Nephron (organoid): ENCODE data around the gene NACC2.

Experiments used
- H3K27ac Mint-ChIP-seq, 3 experiments: 2 replicates each; pipeline ENCODE4 v1.8.0; 2020; ENCODE audit warnings: mixed read lengths in 3 of 3, mild to moderate bottlenecking in 2 of 3, moderate library complexity in 1 of 3
- H3K27me3 Mint-ChIP-seq: 2 replicates; pipeline ENCODE4 v1.8.0; 2021; ENCODE audit warnings: low read depth, mild to moderate bottlenecking, moderate library complexity, mixed read lengths
- H3K36me3 Mint-ChIP-seq: 2 replicates; pipeline ENCODE4 v1.8.0; 2020; ENCODE audit warnings: low read depth, mixed read lengths
- H3K4me1 Mint-ChIP-seq: 2 replicates; pipeline ENCODE4 v1.8.0; 2020; ENCODE audit warnings: mixed read lengths
- H3K4me3 Mint-ChIP-seq, 3 experiments: 2 replicates each; pipeline ENCODE4 v1.8.0; 2020; ENCODE audit warnings: mild to moderate bottlenecking in 3 of 3, mixed read lengths in 3 of 3, moderate library complexity in 2 of 3
- H3K9me3 Mint-ChIP-seq: 2 replicates; pipeline ENCODE4 v1.8.0; 2020; ENCODE audit warnings: mixed read lengths
- CTCF ChIP-seq, 3 experiments: fragments of 200-600 bp; sonication (generic); IDR thresholded peaks; one replicate each; pipeline ENCODE4 v1.5.0; 2021; ENCODE audit warnings: antibody characterized with exemption in 3 of 3; ENCODE audit not compliant: unreplicated experiment in 3 of 3

Gene NACC2

DNA sequence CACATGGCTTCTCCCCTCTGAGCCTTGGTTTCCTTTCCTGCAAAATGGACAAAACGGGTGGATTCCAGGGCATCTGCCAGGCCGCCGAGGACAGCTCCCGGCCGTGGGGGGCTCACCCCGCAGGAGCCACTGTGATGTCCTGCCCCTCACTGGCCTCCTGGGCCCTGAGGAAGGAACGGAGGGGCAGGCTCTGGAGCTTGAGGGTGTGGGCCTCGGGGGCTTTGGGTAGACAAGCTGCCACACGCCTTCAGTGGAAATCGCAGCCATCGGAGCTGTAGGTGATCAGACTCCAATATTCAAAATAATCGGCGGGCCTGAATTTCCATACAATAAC lies 101.7 kb downstream of the NACC2 start:
- H3K27me3 Mint-ChIP-seq: no peaks in the 10 kb centered on the region
- peak overlapping the region in 1 of 3 experiments; percentile 53 for H3K4me3 Mint-ChIP-seq
- no peak for TF ChIP-seq CTCF (IDR thresholded peaks at IDR 0.05; ENCODE audit: unreplicated experiment in 3 of 3)
- H3K4me1 Mint-ChIP-seq: peaks cover 9% of the 10 kb centered on the region
- no peaks in the 10 kb centered on the region for H3K36me3 Mint-ChIP-seq
- H3K27ac Mint-ChIP-seq: peak overlapping the region; percentile 31 to 96 (median 95)
- no peaks in the 10 kb centered on the region for H3K9me3 Mint-ChIP-seq

DNA sequence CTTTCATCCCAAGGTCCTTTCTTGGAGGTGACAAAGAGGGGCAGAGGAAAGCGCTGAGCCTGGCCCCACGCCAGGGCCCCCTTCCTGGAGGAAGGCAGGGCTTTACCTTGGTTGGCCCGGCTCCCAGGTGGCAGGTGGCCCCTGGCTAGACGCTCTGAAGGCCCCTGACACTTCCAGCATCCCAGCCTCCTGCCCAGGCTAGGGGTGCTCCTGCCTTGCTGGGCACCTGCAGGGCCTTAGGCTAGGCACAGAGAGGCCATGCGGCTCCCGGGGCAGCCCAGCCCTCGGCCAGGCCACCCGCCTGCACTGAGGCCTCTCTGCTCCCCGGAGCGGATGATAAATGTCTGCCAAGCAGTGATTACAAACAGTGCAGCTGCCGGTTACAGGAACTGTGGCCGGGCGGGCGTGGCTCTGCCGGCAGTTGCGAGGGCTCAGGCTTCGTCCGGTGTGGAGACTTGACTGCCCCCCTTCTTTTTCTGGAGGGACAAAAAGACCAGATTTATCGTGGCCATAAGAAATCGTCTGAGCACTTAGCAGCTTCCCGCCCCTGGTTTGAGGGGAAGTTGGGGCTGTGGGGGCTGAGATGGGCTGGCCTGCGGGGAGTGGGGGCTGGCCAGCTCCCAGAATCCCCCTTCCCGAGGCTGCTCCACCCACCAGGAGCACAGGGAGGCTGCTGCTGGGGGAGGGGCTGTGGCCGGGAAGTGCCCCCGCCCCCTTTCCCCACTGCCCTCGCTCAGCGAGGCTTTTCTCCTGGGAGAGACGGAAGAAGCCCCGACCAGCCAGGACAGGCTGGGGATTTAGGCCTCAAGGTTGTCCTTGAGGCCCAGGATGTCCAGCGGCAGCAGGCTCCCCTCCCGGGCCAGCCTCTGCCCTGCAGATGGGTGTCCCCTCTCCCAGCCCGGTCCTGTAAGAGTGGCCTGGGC lies 102.3 kb downstream of the NACC2 start:
- H3K4me1 Mint-ChIP-seq: peaks cover 9% of the 10 kb centered on the region
- H3K9me3 Mint-ChIP-seq: no peaks in the 10 kb centered on the region
- H3K27ac Mint-ChIP-seq: peak overlapping the region; percentile 85 to 96 (median 95)
- H3K27me3 Mint-ChIP-seq: no peaks in the 10 kb centered on the region
- H3K36me3 Mint-ChIP-seq: no peaks in the 10 kb centered on the region
- peak overlapping the region; percentile 65 to 70 (median 69) for H3K4me3 Mint-ChIP-seq
- no peak for TF ChIP-seq CTCF (IDR thresholded peaks at IDR 0.05; ENCODE audit: unreplicated experiment in 3 of 3)

- Mint-ChIP-seq H3K9me3 (no peaks in the 10 kb centered on the region), H3K4me1 (peaks cover 9% of the 10 kb centered on the region), H3K27me3 (no peaks in the 10 kb centered on the region), H3K4me3 (peak overlapping the region in 2 of 3 experiments; percentile 45 to 47), H3K27ac (peak overlapping the region in 2 of 3 experiments; percentile 70 to 72), H3K36me3 (no peaks in the 10 kb centered on the region)
- TF ChIP-seq CTCF (IDR thresholded peaks at IDR 0.05; ENCODE audit: unreplicated experiment in 3 of 3): no peak
Observed at GRCh38 chr9:135991771-135992170, 103.3 kb downstream of the NACC2 start.

DNA sequence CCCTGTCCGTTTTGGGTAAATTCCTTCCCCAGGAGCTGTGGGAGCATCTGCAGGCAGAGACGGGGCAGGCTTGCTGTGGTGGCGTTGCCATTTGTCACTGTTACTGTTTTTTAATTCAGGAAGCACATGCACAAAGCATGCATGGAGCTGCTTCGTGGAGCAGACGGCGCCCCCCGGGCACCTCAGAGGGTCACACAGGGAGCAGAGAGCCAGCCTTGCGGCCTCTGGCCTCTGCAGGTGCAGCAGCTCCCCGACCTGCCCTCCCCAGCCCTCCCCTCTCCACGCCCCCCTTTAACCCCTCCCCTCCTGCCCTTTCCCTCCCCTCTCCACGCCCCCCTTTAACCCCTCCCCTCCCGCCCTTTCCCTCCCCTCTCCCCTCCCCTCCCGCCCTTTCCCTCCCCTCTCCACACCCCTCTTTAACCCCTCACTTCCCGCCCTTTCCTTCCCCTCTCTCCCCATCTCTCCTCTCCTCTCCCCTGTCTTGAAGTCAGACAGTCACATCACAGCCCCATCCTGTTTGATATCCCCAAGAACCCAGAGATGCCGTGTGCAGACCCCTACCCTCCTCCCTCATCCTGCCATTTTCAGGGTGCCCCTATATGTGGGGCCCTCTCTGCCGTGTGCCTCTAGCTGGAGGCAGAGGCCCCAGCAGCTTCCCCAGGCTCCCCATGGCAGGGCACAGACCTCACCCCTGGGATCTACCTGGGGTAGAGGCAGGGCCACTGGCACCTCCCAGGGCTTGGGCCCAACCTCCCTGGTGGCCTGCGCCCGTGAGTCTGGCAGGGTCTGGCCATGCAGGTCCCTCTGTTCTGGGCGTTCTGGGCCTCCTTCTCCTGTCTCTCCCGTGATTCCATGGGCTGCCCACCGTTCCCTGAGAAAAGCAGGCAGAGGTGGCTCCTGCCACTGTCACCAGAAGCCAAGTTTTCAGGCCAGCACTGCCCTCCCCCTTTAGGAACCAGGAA lies 104.3 kb downstream of the NACC2 start:
- no peak for TF ChIP-seq CTCF (IDR thresholded peaks at IDR 0.05; ENCODE audit: unreplicated experiment in 3 of 3)
- peaks cover 5% of the 10 kb centered on the region for H3K4me1 Mint-ChIP-seq
- no peak overlapping the region for H3K4me3 Mint-ChIP-seq
- H3K27me3 Mint-ChIP-seq: no peaks in the 10 kb centered on the region
- H3K9me3 Mint-ChIP-seq: no peaks in the 10 kb centered on the region
- no peaks in the 10 kb centered on the region for H3K36me3 Mint-ChIP-seq
- no peak overlapping the region for H3K27ac Mint-ChIP-seq

- Mint-ChIP-seq H3K27ac (no peak overlapping the region), H3K9me3 (no peaks in the 10 kb centered on the region)
Observed at GRCh38 chr9:135989722-135990467, 105.2 kb downstream of the NACC2 start.

More at GRCh38 chr9:135989722-135990467, 105.2 kb downstream of the NACC2 start:
- H3K27me3 Mint-ChIP-seq: no peaks in the 10 kb centered on the region
- TF ChIP-seq CTCF (IDR thresholded peaks at IDR 0.05; ENCODE audit: unreplicated experiment in 3 of 3): no peak
- no peak overlapping the region for H3K4me3 Mint-ChIP-seq
- no peaks in the 10 kb centered on the region for H3K36me3 Mint-ChIP-seq
- H3K4me1 Mint-ChIP-seq: peaks cover 5% of the 10 kb centered on the region
